Activated T-cell treated with anti-CD3 and anti-CD28 coated beads for 48 hours (primary cell): ENCODE results near the gene HSPBAP1.

Experiments
- DNase-seq: peaks from one replicate; pipeline ENCODE4 v3.0.0-alpha.2; 2020; ENCODE audit warnings: low read depth

HSPBAP1 gene

GRCh38 chr3:122793568-122794416 is at the start of gene HSPBAP1:
HSPBAP1 (minus strand) TSS chr3:122793831; CDS start chr3:122793680, 151 bp downstream.
- DNase-seq: peak; percentile 85

GRCh38 chr3:122835590-122835989 is 42.0 kb upstream of the HSPBAP1 start:
- DNase-seq: no peak

DNA sequence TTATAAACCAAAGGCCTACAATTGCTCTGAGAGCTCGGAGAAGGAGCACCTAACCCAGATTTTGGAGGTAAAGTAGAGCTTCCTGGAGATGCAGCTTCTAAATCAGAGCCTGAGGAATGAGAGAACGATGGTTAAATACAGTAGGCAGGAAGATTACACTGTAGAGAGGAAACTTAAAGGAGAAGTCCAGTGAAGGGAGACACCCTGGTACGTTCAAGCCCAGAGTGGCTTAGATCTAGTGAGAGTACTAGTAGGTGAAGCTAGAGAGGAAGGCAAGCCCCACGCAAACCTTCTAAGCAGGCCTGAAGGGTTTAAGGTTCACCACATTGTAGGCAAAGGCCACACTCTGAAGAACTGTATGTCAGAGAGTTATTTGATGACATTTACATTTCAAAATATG is 34.6 kb upstream of the HSPBAP1 start:
- no peak for DNase-seq

GRCh38 chr3:122826278-122826677 is 32.6 kb upstream of the HSPBAP1 start:
- DNase-seq: no peak

- no peak for DNase-seq
These were observed 31.8 kb upstream of the HSPBAP1 start for GRCh38 chr3:122825460-122825859.

DNA sequence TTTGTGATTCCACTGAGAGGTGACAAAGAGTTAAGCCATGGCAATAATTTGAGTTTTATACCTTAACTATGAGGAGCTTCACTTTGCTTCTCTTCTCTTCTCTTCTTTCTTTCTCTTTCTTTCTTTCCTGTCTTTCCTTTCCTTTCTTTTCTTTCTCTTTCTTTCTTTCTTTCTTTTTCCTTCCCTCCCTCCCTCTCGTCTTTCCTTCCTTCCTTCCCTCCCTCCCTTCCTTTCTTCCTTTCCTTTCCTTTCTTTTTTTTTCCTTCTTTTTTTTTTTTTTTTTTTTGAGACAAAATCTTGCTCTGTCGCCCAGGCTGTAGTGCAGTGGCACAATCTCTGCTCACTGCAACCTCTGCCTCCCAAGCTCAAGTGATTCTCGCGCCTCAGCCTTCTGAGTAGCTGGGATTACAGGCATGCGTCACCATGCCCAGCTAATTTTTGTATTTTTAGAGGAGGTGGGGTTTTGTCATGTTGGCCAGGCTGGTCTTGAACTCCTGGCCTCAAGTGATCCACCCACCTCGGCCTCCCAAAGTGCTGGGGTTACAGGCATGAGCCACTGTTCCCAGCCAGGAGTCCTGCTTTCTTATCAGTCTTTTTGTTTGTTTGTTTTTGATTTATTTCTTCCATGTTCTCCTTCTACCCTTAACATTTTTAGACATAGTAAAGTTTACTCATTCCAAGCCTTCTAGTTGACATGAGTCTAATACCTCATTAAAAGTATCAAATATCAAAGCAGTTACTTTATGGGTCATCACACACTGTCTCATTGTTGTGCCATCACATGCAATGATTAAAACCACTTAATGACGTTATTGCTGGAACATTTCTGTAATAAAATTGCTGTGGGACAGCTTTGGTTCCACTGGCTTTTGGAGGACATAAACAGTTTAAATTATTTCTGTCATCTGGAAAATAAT is 31.1 kb upstream of the HSPBAP1 start:
- no peak for DNase-seq

DNA sequence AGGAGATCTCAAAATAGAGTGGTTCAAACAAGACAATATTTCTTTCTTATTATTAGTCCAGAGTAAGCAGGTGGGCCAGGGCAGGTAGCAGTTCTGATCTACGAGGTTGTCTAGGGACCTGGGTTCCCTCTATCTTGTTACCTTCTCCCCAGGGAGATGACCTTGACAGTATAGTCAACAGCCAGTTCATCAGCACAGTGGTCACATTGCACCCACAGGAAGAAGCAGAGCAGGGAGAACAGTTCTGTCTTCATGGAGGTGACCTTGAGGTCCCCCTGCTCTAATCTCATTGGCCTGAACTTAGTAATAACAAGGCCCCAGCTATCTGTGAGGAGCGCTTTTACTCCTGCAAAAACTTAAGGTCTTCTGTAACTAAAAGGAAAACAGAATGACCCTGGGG is 23.0 kb upstream of the HSPBAP1 start:
- DNase-seq: no peak

DNA sequence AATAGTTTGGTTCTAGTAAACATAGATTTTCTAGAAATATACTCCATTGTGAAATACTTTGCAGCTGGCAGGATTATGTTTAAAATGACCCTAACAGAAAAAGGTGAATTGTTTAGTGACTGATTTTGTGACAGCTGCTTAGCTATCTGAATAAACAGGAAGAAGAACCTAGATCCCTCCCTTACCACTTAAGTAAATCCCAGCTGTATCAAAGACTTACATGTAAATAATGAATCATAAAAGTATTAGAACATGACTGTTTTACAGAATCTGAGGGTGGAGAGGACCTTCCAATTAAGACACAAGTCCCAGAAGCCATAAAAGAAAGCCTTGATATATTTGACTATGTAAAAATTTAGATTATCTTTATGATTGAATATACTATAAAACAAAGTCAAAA is 17.1 kb upstream of the HSPBAP1 start:
- no peak for DNase-seq

DNA sequence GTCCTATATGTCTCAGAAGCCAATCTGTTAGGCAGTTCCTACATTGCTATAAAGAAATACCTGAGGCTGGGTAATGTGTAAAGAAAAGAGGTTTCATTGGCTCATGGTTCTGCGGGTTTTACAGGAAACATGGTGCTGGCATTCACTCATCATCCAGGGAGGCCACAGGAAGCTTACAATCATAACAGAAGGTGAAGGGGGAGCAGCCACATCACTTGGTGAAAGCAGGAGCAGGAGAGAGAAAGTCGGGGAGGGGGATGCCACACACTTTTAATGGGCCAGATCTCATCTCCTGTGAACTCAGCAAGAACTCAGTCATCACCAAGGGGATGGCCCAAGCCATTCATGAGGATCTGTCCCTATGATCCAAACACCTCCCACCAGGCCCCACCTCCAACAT is 10.3 kb upstream of the HSPBAP1 start:
- DNase-seq: no peak

GRCh38 chr3:122802323-122802722 is 8.7 kb upstream of the HSPBAP1 start:
- no peak for DNase-seq

DNA sequence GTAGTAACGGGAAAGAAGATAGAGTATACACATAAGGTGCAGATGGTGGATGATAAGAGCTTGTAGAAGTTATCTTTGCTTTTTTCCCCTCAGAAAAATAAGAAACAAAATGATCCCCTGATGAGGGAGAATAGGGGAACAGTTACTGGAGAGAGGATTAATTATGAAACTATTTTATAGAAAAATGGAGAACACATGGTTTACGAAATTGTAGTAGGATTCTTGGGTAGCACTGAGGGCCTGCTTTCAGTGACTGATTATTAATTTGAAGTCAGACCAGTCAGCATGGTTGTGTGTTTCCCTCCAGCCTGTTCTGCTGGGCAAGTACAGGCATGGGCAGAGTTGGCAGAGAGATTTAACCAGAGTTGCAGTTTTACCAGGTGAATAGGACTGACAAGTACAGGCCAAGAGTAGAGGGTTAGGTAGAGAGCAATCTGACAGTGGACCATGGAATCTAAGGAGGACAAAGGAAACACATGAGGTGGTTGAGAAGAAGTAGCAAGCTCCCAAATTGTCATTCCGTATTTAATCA is 7.1 kb upstream of the HSPBAP1 start:
- no peak for DNase-seq

- DNase-seq: no peak
These were observed 6.4 kb upstream of the HSPBAP1 start for GRCh38 chr3:122800031-122800430.

DNA sequence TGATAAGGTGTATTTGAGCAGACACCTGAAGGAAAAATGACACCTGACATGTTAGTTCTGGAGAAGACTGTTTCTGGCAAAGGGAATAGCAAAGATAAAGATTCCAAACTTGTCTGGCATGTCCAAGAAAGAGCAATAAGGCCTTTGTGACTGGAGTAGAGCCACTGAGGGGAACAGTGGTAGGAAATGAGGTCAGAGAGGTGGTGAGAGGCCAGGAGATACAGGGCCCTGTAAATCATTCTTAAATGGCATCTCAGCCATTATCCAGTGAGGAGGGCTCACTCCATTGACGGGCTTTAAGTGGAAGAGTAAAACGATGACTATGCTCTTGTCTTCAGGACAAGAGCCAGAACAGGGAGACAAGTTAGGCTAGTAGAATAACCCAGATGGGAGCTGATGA is 5.7 kb upstream of the HSPBAP1 start:
- DNase-seq: no peak

- no peak for DNase-seq
These were observed 3.7 kb upstream of the HSPBAP1 start for GRCh38 chr3:122797291-122797690.

DNA sequence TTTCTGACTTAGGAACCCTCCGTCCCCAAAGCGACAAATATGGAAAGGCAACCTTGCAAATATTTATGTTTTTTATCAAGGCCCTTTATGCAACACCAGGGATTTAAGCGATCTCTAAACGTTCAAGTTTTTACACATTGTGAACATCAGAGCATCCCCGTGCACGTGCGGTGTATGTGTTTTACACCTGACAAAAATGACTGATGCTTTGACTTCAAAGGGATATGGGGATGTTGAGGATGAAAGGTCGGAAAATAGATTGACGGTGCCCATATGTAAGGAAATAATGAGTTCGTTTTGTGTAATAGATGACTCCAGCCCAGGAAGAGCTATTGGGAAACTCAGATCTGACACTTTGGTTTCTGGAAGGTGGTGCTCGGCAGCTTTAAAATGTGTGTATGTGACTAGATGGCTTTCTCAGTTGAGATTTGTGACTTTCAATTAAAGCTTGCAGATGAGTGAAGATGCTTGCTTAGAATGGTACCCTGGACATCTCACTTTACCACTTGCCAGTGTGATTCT is 2.1 kb upstream of the HSPBAP1 start:
- DNase-seq: no peak

- DNase-seq: peak; percentile 69
These were observed 1.4 kb upstream of the HSPBAP1 start, which contains the start of gene SLC49A4 for GRCh38 chr3:122794779-122795673. SLC49A4 (plus strand) TSS chr3:122795069; CDS start chr3:122795193, 124 bp downstream.

DNA sequence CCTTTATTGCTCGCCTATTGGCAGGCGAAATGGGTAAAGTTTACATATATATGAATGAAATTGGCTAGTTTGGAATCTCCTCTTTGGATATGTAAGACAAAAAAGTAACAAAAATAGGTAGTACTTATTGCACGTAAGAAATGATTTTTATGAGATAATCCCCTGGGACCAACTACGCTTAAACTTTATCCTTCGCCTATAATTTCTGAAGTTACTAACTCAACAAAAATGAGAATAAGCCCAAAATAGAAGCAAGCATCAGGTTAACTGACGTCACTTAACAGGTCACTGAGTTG is 800 bp upstream of the HSPBAP1 start:
- no peak for DNase-seq

- DNase-seq: no peak
These were observed 3.9 kb downstream of the HSPBAP1 start for GRCh38 chr3:122789585-122790273.

DNA sequence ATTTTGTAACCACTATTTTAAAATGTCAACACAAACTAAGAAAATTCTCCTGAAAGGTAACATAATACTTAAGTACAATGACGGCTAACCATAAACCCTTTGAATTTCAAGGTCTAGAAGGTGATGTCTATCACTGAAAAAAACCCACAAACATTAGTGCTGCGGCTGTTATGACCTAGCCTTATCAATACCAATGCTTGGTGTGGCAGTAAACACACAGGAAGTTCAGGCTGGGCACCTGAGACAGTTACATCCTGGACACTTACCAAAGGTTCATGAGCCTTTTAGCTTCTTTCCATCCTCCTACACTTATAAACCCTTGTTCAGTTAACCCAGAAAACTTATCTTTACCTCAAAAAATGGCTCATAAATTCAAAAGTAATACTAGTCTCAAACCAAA is 5.8 kb downstream of the HSPBAP1 start:
- DNase-seq: no peak

- DNase-seq: no peak
These were observed 7.6 kb downstream of the HSPBAP1 start for GRCh38 chr3:122786066-122786465.

- no peak for DNase-seq
These were observed 8.4 kb downstream of the HSPBAP1 start for GRCh38 chr3:122785231-122785630.
